ENCODE data around the gene TRIM32. TPM values are rescaled to one million over a fixed set of nuclear protein-coding genes. Genes with fewer than 3 reads are reported as not detected.

Gene TRIM32
- total RNA-seq, 1 experiment from 2014 or later = 23.2 TPM

GRCh38 chr9:116704470-116704869 lies 17.4 kb downstream of the TRIM32 start:
- intact Hi-C loops (cut with micrococcal nuclease) = no loop called here
- Histone ChIP-seq H3K4me3 (replicated peaks in 1 of 2; ENCODE audit: low read depth in 1 of 2, low read length in 2 of 2) (no peak overlapping the region), H4K20me1 (ENCODE audit: insufficient read depth) (0 out of 2 replicates have a peak, but pooled peaks cover 8% of the 10 kb centered on the region), H3K9me3 (ENCODE audit: control insufficient read depth in 1 of 2, insufficient read depth in 1 of 2, low read depth in 1 of 2, low read length in 2 of 2) (no peaks in the 10 kb centered on the region), H3K9me2 (ENCODE audit: insufficient read depth) (no peaks in the 10 kb centered on the region; the same call in 1 of the 2 replicates), H2AFZ (ENCODE audit: low read depth, low read length, poor library complexity, severe bottlenecking) (no peak overlapping the region), H3K9ac (ENCODE audit: low read length) (no peak overlapping the region), H3K79me2 (ENCODE audit: insufficient read depth, low read length) (no peaks in the 10 kb centered on the region; the same call in 1 of the 2 replicates), H3K27ac (ENCODE audit: low read depth, low read length) (no peak overlapping the region), H3K36me3 (ENCODE audit: control insufficient read depth in 1 of 2, insufficient read depth in 2 of 2, low read length in 2 of 2) (peaks cover 1 to 13% of the 10 kb centered on the region in 2 experiments; a peak in 3 of 4 replicates), H3K4me1 (ENCODE audit: control insufficient read depth in 1 of 2, insufficient read depth in 2 of 2, low read length in 2 of 2) (no peaks in the 10 kb centered on the region), H3K27me3 (ENCODE audit: insufficient read depth, low read length) (no peaks in the 10 kb centered on the region), H3K4me2 (ENCODE audit: low read length) (no peak overlapping the region)
- no peak for ATAC-seq
- TF ChIP-seq JUND (IDR thresholded peaks at IDR 0.05) (no peak), YY1 (IDR thresholded peaks at IDR 0.05; ENCODE audit: extremely low read depth, insufficient replicate concordance, low read depth, low read length) (no peak), EGR1 (IDR thresholded peaks at IDR 0.05; ENCODE audit: low read depth) (no peak), SRF (IDR thresholded peaks at IDR 0.05; ENCODE audit: low read depth) (no peak), CBX3 (IDR thresholded peaks at IDR 0.05; ENCODE audit: low read depth) (no peak), MAX (IDR thresholded peaks at IDR 0.05) (no peak), EZH2 (IDR thresholded peaks at IDR 0.05) (no peak), FOSL1 (IDR thresholded peaks at IDR 0.05; ENCODE audit: low read depth) (no peak), CTCF (IDR thresholded peaks at IDR 0.05 in 2 of 3, conservative IDR thresholded peaks at IDR 0.05 in 1 of 3; ENCODE audit: borderline replicate concordance in 1 of 3, insufficient read depth in 1 of 3, low read depth in 2 of 3, low read length in 2 of 3) (no peak), ELF1 (IDR thresholded peaks at IDR 0.05; ENCODE audit: borderline replicate concordance, low read depth) (no peak), ATF3 (IDR thresholded peaks at IDR 0.05) (no peak), TCF7L2 (IDR thresholded peaks at IDR 0.05; ENCODE audit: borderline replicate concordance, extremely low read depth, insufficient read depth, insufficient read length) (no peak), POLR2AphosphoS5 (IDR thresholded peaks at IDR 0.05; ENCODE audit: low read depth, low read length) (no peak), RAD21 (IDR thresholded peaks at IDR 0.05; ENCODE audit: low read depth) (no peak), SIN3A (IDR thresholded peaks at IDR 0.05; ENCODE audit: low read depth) (no peak), CEBPB (IDR thresholded peaks at IDR 0.05; ENCODE audit: low read depth) (no peak), REST (IDR thresholded peaks at IDR 0.05; ENCODE audit: low read depth) (no peak)
- ChIA-PET RAD21 (ENCODE audit: low non-redundant PET in 1 of 2, low total read pairs in 2 of 2, uncharacterized antibody in 2 of 2, unreplicated experiment in 2 of 2) (no interaction called here), POLR2A (no interaction called here), CTCF (no interaction called here)
- BruUV-seq (replicated peaks) = no TSS peak
- DNase-seq (ENCODE audit: low read depth, low spot score) = no peak
